HL-60/S4 treated with phorbol 12-myristate 13-acetate at 8.2 ng/mL for 4 days and 3 days (cell line): ENCODE measurements around the gene HGF.

ENCODE experiments used
- in situ Hi-C: fragments of 300-500 bp; cut with MboI; formaldehyde crosslinking; loops from 2 replicates; pipeline ENCODE4 v1.15.0; 2022; ENCODE audit warnings: low sequenced_read_pairs

HGF gene

DNA sequence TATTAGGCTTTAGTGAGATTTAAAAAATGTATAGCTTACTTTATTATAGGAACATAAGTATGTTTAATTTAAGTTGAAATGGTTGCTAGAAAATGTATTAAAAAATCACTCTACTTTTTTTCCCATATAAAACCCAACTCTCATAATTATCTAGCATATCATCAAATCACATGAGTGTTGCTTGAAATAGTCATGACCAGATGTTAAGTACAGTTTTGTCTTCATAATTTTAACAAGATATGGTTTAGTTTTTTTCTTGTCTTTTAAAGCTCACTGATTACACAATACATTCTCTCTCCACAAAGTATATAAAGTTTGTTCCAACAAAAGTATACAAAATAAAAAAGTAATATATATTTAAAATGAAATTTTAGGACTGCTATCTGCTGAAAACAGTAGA is 82.8 kb downstream of the HGF start:
- in situ Hi-C loops, result no loop called here

DNA sequence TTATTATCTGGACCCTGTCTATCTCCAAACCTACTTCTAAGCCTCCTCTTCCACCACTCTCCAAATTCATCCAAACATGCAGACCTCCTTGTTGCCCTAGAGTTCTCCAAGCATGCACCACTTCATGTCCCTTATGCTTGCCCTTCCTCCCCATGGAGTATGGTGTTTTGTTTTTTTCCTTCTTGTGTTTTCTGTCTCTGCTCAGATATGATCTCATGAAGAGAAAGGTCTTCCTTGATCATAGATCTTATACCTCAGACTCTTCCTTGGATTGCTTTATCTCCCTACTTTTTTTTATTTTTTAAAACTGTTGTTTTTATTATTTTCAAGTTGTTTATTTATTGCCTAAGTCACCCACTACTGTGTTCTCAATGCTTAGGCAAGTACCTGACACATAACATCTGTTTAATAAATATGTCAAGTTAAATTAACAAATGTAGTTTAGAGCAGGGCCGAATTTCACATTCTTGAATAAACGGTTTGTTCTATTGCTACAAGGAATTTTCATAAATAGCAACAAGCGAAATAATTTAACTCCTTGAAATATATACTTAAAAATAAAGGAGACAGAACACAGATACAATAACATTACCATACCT is 84.5 kb downstream of the HGF start:
- in situ Hi-C loops, result no loop called here

DNA sequence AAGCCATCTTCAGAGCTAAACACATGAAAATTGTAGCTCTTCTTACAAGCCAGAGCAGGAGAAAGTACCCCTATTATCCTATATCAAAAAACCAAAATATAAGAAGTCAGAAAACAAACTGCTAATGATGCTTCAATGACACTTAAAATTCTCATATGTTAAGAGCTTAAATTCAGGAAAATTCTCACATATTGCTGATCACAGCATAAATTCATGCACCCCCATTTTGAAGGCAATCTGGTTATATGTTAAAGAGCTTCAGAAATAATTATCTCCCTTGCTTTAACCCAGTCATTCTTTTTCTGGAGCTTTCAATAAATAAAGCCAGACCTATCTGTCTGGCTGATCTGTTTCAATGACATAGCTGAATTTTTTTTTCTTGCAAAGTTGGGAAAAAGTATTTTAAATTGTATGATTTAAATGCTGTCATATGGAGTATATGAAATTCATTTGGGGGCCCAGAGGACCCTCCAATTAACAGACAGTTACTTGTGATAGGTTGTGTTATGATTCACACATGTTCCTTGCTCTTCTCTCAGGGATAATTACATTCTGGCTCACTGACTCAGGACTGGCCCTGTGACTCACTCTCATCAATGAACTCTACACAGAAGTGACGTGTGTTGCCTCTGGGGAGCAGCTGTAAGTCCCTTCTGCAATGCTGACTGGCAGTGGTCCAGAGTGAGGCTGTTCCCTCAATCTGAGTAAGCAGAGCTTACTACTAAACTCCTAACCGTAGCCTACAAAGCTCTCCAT is 85.2 kb downstream of the HGF start:
- in situ Hi-C loops, result no loop called here

DNA sequence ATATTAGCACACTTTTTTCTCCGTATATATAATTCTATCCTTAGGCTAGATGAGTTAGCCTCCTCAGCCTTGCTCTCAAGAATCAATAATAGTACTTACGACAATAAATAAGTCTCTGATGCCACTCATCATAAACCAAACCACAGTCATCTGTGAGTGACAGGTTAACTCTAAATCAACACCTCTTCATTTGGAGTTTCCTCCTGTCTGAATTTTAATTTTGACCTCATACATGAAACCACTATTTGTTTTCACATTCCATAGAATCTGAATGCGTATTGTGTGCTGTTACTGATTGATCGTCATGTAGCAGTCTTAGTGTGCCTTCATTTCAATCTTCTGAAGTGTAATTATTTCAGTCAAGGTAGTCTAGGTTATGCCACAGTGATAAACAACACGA is 85.8 kb downstream of the HGF start:
- in situ Hi-C loops, result no loop called here

DNA sequence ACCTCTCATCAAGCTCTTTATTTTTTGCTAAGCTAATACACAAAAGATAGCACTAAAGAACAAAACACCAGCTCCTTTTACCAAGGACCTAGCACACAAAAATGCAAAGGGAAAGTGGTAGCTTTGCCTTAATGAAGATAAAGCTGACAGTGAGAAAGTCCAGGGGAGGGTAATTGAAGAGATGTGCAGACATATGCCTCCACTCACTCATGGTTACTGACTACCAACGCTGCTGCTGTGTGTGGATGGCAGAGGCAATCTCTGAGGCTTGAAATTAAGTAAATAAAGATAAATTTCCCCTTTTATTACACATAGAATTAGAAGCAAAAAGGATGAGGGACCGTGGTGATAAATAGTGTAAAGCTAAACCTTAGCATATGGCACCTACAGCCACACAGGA is 87.0 kb downstream of the HGF start:
- in situ Hi-C loops, result no loop called here

DNA sequence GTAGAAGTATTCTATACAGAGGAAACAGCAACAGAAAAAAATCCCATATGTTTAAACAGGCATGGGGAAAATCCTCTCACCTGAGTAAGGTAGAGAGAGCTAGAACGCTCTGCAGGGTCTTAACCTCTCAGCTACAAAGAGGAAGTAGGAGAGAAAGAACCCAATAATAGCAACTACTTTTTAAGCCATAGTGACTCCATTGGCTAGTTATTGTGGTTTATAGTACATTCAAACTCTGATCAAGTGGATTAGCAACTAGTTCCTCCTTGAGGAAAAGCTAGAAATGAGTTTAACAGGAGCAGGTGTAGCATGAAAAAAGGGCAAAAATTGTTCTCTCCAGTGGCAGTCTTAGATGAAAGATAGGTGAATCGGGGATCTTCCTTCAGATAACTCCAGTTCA is 89.7 kb downstream of the HGF start:
- in situ Hi-C loops, result no loop called here

DNA sequence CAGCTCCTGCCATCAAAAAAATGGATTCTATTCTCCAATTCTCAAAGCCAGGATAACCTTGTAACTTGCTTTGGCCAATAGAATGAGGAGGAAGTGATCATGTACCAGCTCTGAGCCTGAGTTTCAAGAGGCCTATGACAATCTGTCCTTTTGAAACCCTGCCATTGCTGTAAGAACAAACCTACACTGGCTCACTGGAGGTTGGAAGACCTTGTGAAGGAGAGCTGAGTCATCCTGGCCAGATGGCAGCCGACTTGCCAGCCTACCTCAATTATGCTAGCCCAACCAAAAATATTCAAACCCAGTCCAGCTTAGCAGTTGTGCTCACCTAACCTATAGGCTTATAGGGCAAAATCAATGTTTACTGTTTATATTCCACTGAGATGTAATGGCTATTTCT is 93.0 kb downstream of the HGF start:
- in situ Hi-C loops, result no loop called here

DNA sequence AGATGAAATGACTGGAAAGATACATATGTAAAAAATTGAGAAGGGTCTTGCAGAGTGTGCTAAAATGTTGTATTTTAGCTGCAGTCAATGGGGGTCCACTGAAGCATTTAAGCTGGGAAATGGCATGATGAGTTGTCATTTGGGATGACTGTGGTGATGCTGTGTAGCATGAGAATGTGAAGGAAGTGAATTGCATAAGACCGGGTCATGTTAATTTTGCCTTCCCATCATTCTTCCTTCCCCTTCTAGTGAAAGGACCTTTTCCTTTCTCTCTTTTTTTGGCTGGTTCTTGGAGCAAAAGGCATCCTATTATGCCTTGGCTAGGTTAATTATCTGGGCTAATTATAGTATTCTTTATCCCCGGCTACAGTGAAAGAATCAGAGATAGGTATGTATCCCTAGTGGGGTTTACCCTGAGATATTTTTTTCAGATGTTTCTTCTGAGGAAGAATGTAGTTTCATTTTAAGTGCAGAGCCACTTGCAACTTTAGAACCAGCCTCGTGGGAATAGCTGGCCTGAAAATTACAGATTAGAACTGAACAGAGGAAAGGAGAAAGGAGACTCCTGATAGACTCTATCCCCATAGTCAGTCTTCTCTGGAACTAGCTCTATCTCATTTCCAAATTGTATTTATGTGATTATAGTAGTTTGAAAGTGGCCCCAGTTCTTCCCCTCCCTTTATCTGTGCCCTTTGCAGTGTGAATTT is 93.6 kb downstream of the HGF start:
- in situ Hi-C loops, result no loop called here

DNA sequence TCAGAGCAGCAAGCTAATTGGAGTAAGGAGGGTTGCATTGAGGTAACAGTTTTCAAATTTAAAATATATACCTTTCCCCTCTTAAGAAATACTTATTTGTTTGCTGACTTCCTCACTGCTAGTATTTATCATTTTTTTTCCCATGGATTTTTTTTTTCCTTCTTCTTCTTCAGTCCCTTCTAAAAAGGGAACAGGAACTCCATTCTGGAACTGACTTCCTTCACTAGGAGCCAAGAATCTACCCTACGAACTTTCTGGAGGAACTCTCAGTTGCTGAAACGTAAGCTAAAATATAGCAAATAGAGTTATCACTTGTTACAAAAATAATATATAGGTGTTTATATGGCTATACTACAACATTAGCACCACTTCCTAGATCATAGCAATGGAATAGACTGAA is 95.4 kb downstream of the HGF start:
- in situ Hi-C loops, result no loop called here

DNA sequence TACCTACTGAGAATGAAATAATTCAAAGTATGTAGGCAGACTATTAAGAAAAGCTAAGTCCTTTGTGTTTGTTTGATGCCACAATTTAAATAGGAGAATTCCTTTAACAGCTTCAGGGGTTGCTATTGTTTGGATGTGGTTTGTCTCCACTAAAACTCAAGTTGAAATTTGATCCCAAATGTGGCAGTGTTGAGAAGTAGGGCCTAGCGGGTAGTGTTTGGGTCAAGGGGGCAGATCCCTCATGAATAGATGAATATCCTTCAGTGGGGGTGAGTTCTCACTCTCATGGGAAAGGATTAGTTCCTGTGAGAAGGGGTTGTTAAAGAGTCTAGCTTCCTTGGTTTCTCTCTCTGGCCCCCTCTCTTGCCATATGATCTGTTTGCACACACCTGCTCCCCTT is 97.0 kb downstream of the HGF start:
- in situ Hi-C loops, result no loop called here

DNA sequence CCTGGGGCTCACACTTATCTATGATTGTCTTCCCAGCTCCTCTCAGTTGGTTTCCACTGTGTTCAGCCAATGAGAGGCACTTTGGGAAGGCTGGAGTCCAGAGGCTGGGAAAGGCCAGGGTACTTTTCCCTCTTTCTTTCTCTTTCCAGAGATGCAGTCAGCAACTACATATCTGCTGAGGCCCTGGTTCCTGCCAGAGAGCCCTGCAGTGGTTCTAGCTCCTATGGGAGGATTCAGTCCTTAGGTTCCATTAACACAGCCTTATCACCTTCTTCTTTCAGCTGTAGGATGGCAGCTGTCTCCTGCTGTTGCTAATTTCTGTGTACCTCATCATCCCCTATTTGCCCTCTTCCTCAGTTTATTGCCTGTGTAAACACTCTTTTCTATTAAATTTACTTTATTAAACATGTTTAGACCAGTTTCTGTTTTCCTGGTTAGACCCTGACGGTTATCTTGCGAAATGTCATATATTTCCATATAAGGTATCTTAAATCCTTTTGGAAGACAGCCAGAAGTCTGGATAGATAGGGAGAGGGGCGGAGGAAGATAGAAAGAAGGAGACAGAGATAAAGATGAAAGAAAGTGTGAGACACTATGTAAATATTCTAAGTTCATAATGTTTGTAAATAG is 100.3 kb downstream of the HGF start:
- in situ Hi-C loops, result no loop called here

DNA sequence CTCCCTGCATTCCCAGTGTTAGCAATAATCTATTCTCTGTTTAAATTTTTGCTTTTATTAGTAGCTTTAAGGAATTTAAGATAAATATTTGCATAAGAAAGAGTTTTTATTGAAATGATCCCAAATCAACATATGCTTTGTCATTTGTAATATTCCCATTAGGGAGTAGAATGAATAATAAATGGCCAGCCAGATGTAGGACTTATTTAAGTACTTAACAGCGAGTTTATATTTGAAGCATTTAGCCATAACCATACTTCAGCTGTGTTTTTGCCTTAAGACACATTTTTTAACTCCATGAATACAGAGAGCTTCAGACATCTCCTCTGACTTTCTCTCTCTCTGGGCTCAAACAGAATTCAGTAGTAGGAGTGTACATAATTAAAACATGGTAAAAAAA is 103.6 kb downstream of the HGF start:
- in situ Hi-C loops, result no loop called here

DNA sequence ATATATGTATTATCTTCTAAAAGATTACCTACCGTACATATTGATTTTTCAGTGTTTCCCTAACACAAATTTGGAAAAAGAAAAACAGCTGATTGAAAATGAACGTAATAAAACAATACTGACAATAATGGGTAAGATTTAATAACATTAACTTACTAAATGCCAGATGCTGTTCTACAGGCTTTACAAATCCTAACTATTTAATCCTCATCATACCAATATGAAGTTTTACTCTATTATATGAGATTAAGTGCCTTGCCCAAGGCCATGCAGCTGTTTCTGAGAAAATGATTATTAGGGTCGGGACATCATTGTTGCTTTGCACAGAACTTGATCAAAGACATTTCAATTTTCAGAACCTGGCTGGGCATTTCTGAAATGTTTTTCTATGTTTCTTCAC is 104.6 kb downstream of the HGF start:
- in situ Hi-C loops, result no loop called here

DNA sequence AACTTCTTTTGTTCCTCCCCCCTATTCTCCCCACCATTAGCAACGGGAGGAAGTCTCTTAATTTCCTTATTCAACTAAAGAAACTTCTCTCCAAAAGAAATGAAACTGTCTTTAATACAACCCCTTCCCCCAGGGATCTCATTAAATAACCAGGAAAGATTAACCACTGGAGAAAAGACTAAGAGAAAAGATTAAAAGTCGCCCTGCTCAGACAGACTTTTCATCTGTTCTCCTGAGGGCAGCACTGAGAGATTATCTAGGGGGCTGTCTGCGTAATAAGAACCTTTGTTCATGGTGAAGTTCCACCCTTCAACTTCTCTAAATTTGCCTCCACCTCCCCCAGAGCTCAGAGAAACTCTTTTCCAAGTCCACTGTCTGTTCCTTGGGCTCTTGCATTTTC is 105.5 kb downstream of the HGF start:
- in situ Hi-C loops, result no loop called here

DNA sequence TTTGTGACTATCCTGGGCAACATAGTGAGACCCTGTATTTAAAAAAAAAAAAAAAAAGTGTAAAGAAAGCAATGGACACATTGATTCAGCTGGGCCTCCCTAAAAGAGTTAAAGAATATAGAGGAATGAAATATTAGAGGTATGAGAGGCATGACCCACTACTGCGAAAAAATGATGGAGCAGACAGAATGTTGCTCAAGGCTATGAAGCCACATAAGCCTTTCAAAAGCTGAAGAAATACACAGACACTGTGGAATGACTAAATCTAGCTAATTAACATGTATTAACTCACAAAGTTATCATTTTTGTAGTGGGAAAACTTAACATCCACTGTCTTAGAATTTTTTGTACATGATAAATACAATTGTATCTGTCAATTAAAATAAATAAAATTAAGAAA is 107.3 kb downstream of the HGF start:
- in situ Hi-C loops, result no loop called here

DNA sequence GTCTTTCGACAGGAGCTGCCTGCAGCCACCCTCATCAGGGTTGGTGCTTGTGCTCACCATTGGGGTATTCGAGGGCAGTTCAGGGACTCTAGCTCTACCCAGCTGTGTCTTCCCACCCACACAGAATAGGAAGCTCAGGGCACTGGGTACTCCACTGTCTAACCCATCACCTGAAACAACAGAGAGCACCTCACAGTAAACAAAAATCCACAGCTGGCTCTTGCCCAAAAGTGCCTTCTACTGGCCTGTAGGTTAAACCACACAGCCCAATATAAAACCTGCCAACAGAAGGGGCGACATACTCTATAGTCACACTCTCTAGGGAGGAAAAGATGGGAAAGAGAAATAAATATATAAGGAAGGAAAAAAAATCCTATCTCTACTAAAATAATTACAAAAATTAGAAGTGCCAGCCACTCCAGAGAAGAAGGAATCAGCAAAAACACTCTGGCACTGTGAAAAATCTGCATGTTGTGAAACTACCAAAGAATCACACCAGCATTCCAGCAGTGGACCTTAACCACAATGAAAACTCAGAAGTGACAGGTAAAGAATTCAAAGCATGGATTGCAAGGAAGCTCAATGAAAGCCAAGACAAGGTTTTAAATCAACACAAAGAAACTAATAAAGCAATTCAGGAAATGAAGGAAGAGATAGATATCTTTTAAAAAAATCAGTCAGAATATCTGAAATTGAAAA is 110.0 kb downstream of the HGF start:
- in situ Hi-C loops, result no loop called here

DNA sequence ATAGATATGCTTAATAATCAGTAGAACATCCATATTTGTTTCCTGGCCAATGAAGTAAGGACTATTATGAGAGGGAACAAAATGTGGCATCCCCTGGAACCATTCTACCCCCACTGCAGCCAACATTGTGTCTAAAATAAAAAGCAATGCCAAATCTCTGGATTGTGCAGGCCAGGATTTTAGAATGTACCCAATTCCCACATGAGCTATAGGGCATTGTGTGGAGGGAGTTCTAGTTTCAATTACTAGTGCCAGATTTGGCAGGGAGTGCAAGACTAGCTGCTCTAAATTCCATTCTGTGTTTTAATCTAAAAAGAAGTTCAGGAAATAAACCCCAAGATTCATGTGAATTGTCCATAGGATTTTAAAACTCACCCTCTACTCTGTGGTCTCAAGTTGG is 112.3 kb downstream of the HGF start:
- in situ Hi-C loops, result no loop called here

DNA sequence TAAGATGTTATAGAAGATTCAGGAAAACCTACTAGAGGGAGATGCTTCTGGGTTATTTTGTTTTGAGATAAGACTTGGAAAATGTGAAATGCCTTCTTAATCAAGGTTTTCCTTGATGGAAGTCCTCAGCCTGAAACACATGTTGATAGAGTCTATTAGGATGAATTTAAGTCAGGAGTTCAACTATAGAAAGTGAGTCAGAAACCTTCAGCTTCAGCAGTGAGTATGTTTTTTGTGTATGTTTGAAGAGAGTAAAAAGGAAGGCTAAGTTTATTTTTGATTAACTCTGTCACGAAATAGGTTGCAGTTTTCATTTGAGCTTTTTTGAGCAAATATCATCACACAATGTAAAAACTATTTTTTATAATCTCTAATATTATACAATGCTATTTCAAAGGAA is 114.6 kb downstream of the HGF start:
- in situ Hi-C loops, result no loop called here

DNA sequence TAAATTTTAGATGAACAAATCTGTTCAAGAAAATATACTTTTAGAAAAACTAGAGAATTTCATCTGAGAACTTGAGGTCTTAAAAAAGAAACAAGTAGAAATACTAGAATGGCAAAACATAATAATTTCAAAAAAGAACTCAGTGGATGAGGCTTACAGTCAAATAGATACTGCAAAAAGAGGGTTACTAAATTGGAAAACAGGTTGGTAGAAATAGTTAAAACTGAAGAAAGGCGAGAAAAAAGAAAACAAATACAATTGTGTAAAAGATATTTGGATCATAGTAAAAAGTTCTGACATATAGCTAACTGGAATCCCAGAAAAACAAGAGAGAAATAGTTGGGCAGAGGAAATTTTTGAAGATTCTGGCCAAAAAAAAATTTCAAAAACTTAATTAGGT is 117.6 kb downstream of the HGF start:
- in situ Hi-C loops, result no loop called here
